GM12878 (cell line): ENCODE measurements around the gene SERPINB8. TPM values are rescaled to one million over a fixed set of nuclear protein-coding genes. Genes with fewer than 3 reads are reported as not detected.

Source experiments
- ATAC-seq: fragments of 200-7000 bp; cut with Tn5 transposase; 3 replicates; pipeline ENCODE4 v1.9.1; 2020; ENCODE audit warnings: mild to moderate bottlenecking, moderate library complexity
- BruUV-seq: library from RNA; stranded (reverse); fragments of 400-500 nt; replicated peaks from 2 replicates; lab custom pipeline; 2021; lab: Mats Ljungman, UMichigan
- CTCF ChIA-PET: fragments of 300-600 bp; sonication (Branson Sonifier 250); formaldehyde crosslinking; extraction: SDS; loops from one replicate; lab custom pipeline; 2021; ENCODE audit warnings: inconsistent platforms; lab: Yijun Ruan, JAX
- POLR2A ChIA-PET: fragments of 350-600 bp; formaldehyde crosslinking; extraction: SDS; loops from one replicate; lab custom pipeline; 2021; ENCODE audit warnings: inconsistent platforms; lab: Charles Lee
- RAD21 ChIA-PET: fragments of 300-600 bp; sonication (Branson Sonifier 250); formaldehyde crosslinking; loops from one replicate; lab custom pipeline; 2023; ENCODE audit warnings: antibody characterized with exemption; ENCODE audit not compliant: unreplicated experiment; lab: Charles Lee
- SMC1A ChIA-PET: fragments of 300-600 bp; sonication (Branson Sonifier 250); formaldehyde crosslinking; loops from one replicate; lab custom pipeline; 2023; ENCODE audit not compliant: unreplicated experiment, uncharacterized antibody; lab: Charles Lee
- DNase-seq: peaks from one replicate; pipeline ENCODE4 v3.0.0-alpha.2; 2011; ENCODE audit warnings: low read depth, low spot score
- FAIRE-seq: peaks from 3 replicates; lab custom pipeline; 2011; peaks lifted over from hg19 to GRCh38; lab: Jason Lieb, UNC
- H2AFZ ChIP-seq: 2 replicates; pipeline ENCODE4 v1.6.0; 2011; ENCODE audit warnings: low read depth, low read length, control low read depth; ENCODE audit not compliant: control insufficient read depth
- H3K27ac ChIP-seq: 2 replicates; pipeline ENCODE4 v1.5.1; 2011; ENCODE audit warnings: control low read depth; ENCODE audit not compliant: control insufficient read depth, insufficient read depth
- H3K27me3 ChIP-seq, 2 experiments: replicated peaks in 1 of 2; 2 replicates each; pipeline versions ENCODE4 v1.6.0 to v1.6.1; 2011; ENCODE audit warnings: low read length in 1 of 2; ENCODE audit not compliant: control insufficient read depth in 2 of 2, insufficient read depth in 2 of 2
- H3K36me3 ChIP-seq, 2 experiments: 2 replicates each; pipeline ENCODE4 v1.5.1; 2011; ENCODE audit warnings: low read length in 1 of 2; ENCODE audit not compliant: control insufficient read depth in 2 of 2, insufficient read depth in 2 of 2
- H3K4me1 ChIP-seq: 2 replicates; pipeline ENCODE4 v1.6.1; 2011; ENCODE audit warnings: mild to moderate bottlenecking, low read length, moderate library complexity, mixed read lengths; ENCODE audit not compliant: control insufficient read depth, insufficient read depth
- H3K4me2 ChIP-seq: 2 replicates; pipeline ENCODE4 v1.6.0; 2011; ENCODE audit warnings: control low read depth; ENCODE audit not compliant: control insufficient read depth, insufficient read depth
- H3K4me3 ChIP-seq: fragments of 200-600 bp; sonication (generic); 2 replicates; pipeline ENCODE4 v1.5.1; 2016
- H3K79me2 ChIP-seq: 2 replicates; pipeline ENCODE4 v1.6.0; 2011; ENCODE audit warnings: low read length; ENCODE audit not compliant: control insufficient read depth, insufficient read depth
- H3K9ac ChIP-seq: 2 replicates; pipeline ENCODE4 v1.8.0; 2011; ENCODE audit warnings: low read length, control low read depth, mixed read lengths; ENCODE audit not compliant: control insufficient read depth, insufficient read depth
- H3K9me3 ChIP-seq: replicated peaks from 3 replicates; pipeline ENCODE4 v1.5.1; 2011; ENCODE audit warnings: mild to moderate bottlenecking, low read length; ENCODE audit not compliant: control insufficient read depth, insufficient read depth
- H4K20me1 ChIP-seq: 2 replicates; pipeline ENCODE4 v1.6.0; 2011; ENCODE audit not compliant: control insufficient read depth, insufficient read depth
- ATF3 ChIP-seq: IDR thresholded peaks from 2 replicates; pipeline ENCODE4 v1.6.1; 2011; ENCODE audit warnings: low read depth, mild to moderate bottlenecking, low read length, moderate library complexity, borderline replicate concordance; ENCODE audit errors: extremely low read depth
- CHD1 ChIP-seq: IDR thresholded peaks from 2 replicates; pipeline ENCODE4 v1.6.1; 2012; ENCODE audit warnings: low read depth, low read length, improper control_type of control experiment
- E4F1 ChIP-seq: fragments of 450-650 bp; IDR thresholded peaks from 2 replicates; pipeline ENCODE4 v1.6.1; 2018; ENCODE audit warnings: borderline replicate concordance, mild to moderate bottlenecking; ENCODE audit not compliant: partially characterized antibody
- EZH2 ChIP-seq: IDR thresholded peaks from 2 replicates; pipeline ENCODE4 v1.6.1; 2012; ENCODE audit warnings: low read depth, mild to moderate bottlenecking, control low read depth, inconsistent platforms, low read length, borderline replicate concordance; ENCODE audit not compliant: control insufficient read depth
- MLLT1 ChIP-seq: fragments of 450-650 bp; IDR thresholded peaks from 2 replicates; pipeline ENCODE4 v1.6.1; 2016; ENCODE audit warnings: mild to moderate bottlenecking
- ZNF384 ChIP-seq: IDR thresholded peaks from 2 replicates; pipeline ENCODE4 v1.6.1; 2012; ENCODE audit warnings: low read depth, mild to moderate bottlenecking, low read length, improper control_type of control experiment, borderline replicate concordance
- WGBS: methylation state at CpG from one replicate; pipeline ENCODE4 v1.1.6; 2016; ENCODE audit warnings: low lambda C conversion rate; ENCODE audit not compliant: insufficient replicate concordance, insufficient coverage; ENCODE audit errors: missing lambda C conversion rate; 5-methylcytosine and 5-hydroxymethylcytosine counted together
- in situ Hi-C: fragments of 300-500 bp; cut with MboI; formaldehyde crosslinking; loops from 9 replicates; pipeline ENCODE4 v1.14.3; 2018; ENCODE audit warnings: mixed read lengths
- intact Hi-C: fragments of 100-400 bp; cut with micrococcal nuclease; formaldehyde crosslinking; loops from one replicate; pipeline ENCODE4 v1.14.2; 2022; ENCODE audit not compliant: unreplicated experiment
- polyA plus RNA-seq, 11 experiments: library from polyadenylated mRNA; depleted of rRNA in 4 of 11; unstranded in 6 of 11; stranded (reverse) in 5 of 11; fragments of >200 nt; fragmentation: Nextera tagmentation in 4 of 11; fragmentation: Illumina TruSeq in 1 of 11; extraction: Ambion mirVana in 4 of 11; extraction: Trizol in 1 of 11; gene quantifications; 1 replicate in 1 of 11; 2 replicates in 10 of 11; pipeline versions ENCODE4 v1.2.1 to v1.2.3, GENCODE V29; 2011 to 2016; ENCODE audit warnings: inconsistent platforms in 2 of 11, missing spikeins in 2 of 11, low read depth in 1 of 11
- total RNA-seq, 4 experiments: library from RNA; depleted of rRNA in 3 of 4; stranded (reverse); fragments of >200 nt in 3 of 4; fragmentation: Illumina TruSeq in 1 of 4; extraction: Trizol in 1 of 4; gene quantifications; 2 replicates each; pipeline versions ENCODE4 v1.2.1 to v1.2.3, GENCODE V29; 2013 to 2021

Gene SERPINB8
- total and polyA plus RNA-seq, 10 of the 15 experiments (the other 5 are each of a cell fraction or from before 2014, with no cell fraction given): 8.1 to 31.5 (median 16.7) TPM

GRCh38 chr18:64032312-64032711 lies 62.4 kb downstream of the SERPINB8 start:
- Histone ChIP-seq H3K79me2 (no peaks in the 10 kb centered on the region), H2AFZ (no peak overlapping the region), H4K20me1 (no peaks in the 10 kb centered on the region), H3K4me1 (peaks cover 8% of the 10 kb centered on the region; the same call in 1 of the 2 replicates), H3K4me3 (no peak overlapping the region), H3K9me3 (no peaks in the 10 kb centered on the region), H3K27me3 (no peaks in the 10 kb centered on the region; a peak in 1 of 4 replicates), H3K9ac (no peak overlapping the region), H3K4me2 (no peak overlapping the region), H3K27ac (no peak overlapping the region), H3K36me3 (no peaks in the 10 kb centered on the region)
- in situ Hi-C loops: loop anchor here (25.0 kb wide), 1 partner anchor 1055 kb away; no protein-coding TSS in a partner anchor
- POLR2A ChIA-PET: no interaction called here
- ATAC-seq (no peak), DNase-seq (no peak), FAIRE-seq (no peak)
- RAD21 ChIA-PET: no interaction called here
- CTCF ChIA-PET: no interaction called here
- BruUV-seq: no TSS peak
- SMC1A ChIA-PET: interaction anchor here (2.8 to 3.5 kb wide), 2 partner anchors 9 to 377 kb away, joined by 6 to 14 read pairs; no protein-coding TSS in a partner anchor
- 43% methylated on average over 6 of the region's 6 CpGs for WGBS
- TF ChIP-seq E4F1 (no peak), ZNF384 (no peak), CHD1 (no peak), EZH2 (no peak), MLLT1 (no peak), ATF3 (no peak)
- intact Hi-C loops: loop anchor here (10.0 kb wide), 1 partner anchor 172 kb away; no protein-coding TSS in a partner anchor
